WI38 (cell line): ENCODE measurements around the gene ANK3.

Experiments
- H3K4me3 ChIP-seq: 2 replicates; pipeline ENCODE4 v1.5.1; 2011; ENCODE audit warnings: low read depth, mild to moderate bottlenecking, control low read depth, low read length
- TF ChIP-seq, protein P1 (sequence below): IDR thresholded peaks from 2 replicates; pipeline ENCODE4 v1.5.1; 2012; ENCODE audit warnings: low read depth, mild to moderate bottlenecking, control low read depth, low read length

Gene ANK3

DNA sequence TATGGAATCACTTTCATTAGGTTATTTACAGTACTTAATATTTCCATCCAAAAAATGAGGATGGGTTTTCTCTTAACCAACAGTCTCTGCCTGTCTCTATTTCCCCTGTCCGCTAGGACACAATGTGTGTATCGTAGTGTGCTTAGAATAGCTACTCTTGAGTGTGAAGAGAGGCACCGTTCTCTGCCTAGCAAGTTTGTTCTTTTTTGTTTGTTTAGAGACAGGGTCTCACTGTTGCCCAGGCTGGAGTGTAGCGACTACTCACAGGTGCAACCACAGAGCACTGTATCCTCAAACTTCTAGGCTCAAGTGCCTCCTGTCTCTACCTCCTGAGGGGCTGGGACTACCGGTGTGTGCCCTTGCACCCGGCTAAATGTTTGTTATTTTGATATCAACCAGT lies 121.9 kb downstream of the ANK3 start:
- H3K4me3 ChIP-seq = no peak overlapping the region
- TF ChIP-seq, protein P1, sequence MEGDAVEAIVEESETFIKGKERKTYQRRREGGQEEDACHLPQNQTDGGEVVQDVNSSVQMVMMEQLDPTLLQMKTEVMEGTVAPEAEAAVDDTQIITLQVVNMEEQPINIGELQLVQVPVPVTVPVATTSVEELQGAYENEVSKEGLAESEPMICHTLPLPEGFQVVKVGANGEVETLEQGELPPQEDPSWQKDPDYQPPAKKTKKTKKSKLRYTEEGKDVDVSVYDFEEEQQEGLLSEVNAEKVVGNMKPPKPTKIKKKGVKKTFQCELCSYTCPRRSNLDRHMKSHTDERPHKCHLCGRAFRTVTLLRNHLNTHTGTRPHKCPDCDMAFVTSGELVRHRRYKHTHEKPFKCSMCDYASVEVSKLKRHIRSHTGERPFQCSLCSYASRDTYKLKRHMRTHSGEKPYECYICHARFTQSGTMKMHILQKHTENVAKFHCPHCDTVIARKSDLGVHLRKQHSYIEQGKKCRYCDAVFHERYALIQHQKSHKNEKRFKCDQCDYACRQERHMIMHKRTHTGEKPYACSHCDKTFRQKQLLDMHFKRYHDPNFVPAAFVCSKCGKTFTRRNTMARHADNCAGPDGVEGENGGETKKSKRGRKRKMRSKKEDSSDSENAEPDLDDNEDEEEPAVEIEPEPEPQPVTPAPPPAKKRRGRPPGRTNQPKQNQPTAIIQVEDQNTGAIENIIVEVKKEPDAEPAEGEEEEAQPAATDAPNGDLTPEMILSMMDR = no peak

DNA sequence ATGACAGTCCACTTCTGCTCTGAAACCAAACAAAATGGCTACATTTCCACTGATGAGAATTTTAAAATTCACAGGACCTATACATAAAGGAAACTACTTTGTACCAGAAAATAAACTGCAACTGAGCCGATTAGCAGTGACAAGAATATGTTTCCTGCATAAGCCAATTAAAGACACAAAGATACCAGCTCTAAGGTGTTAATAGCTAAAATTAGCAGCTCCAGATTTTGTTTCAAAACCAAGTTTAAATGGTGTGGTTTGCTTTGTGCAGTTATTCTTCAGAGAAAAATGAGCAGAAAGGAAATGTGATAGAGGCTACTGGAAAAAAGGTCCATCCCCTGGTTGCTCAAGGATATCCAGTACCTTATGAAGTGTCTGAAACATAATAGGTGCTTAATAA lies 123.2 kb downstream of the ANK3 start:
- TF ChIP-seq, protein P1 = no peak
- no peak overlapping the region for H3K4me3 ChIP-seq

DNA sequence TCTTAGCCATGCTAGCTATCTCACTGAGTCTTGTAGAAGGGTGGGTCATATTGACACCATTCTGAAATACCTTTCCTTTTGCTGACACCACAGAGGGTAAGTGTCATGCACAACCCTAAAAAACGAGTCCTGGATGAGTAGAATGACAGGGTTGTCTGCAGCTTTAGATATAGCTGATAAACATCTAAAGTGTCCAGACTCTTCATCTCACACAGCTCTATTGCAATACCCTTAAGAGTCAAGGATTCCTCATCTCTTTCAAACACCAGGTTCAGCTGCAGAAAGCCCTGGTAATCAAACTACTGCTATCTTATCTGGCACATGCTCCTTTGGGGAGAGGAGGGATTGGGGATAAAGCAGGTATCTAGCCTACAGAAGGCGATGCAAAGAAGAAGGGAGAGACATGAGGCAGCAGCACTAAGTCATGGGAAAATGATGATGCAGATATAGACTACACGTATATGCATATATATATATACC lies 127.0 kb downstream of the ANK3 start:
- TF ChIP-seq, protein P1 = no peak
- no peak overlapping the region for H3K4me3 ChIP-seq

DNA sequence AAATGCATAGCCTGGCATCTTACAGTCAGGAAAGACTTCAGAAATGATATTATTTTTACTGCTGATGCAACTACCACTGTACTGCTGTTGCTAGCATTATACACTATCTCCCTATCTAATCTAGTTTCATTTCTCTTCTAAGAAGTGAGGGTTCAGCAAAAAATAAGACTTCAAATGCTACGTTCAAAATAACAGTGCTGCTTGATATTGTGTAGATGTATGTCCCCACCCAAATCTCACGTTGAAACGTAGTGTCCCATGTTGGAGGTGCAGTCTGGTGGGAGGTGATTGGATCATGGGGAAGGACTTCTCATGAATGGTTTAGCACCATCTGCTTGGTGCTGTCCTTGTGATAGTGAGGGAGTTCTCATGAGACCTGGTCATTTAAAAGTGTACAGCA lies 129.4 kb downstream of the ANK3 start:
- H3K4me3 ChIP-seq = no peak overlapping the region
- TF ChIP-seq, protein P1 = no peak

DNA sequence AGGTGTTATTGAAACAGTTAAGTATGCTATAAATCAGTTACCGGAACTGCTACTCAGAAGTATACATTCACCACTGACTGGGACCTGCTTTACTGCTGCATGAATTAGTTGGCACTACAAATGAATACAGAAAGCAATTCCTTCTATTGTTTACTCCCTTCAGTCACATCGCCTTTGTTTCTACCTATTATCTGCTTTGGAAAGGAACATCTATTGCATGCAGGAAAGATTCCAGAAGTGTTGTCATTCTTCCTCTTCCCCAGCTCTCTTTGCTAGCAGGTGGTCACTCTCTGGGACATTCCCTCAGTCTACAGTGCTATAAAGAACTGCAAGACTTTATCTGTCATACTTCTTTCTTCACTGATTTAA lies 131.3 kb downstream of the ANK3 start:
- TF ChIP-seq, protein P1 = no peak
- no peak overlapping the region for H3K4me3 ChIP-seq

DNA sequence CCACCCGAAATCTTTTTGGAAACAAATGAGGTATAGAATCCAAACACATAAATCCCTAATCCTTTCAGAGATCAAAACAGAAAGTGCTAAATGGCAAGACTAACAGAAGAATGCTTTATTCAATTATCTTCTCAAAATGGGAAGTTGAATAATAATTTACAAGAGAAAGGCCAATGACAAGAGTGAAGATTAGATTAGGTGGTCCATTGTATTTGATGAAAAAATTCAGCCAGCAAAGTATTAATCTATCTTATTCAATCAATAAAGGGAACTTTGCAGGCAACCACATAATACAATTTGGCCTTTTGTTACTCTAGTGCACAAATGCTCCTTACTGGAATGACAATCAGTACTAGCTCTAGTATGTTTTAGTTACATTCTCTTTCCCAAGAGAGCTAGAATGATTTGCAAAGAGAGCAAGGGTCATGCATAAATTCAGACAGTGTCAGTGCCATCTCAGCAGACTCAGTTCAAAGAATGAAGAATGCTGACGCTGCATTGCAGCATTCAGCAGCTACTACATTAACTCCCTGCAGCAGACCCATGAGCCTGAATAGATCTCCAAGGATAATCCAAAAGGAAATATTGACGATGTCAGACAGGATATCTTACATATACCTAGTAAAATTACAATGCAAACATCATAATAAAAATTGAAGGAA lies 131.8 kb downstream of the ANK3 start:
- TF ChIP-seq, protein P1 = no peak
- no peak overlapping the region for H3K4me3 ChIP-seq

DNA sequence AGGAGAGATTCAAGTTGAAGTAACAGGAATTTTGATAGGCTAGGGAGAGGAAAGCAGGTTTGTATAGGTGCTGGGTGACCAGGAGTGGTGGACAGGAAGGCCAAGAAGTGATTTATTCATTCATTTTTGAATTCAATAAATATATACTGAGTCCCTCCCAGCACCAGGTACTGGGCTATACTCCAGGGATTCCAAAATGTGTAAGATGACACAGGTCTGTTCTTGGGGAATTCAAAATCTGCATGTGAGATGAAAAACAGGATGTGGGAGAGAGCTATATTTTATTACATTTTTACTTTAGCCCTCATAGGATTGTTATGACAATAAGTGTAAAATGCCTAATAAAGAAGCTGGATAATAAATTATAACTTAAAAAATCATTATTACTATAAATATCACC lies 134.9 kb downstream of the ANK3 start:
- TF ChIP-seq, protein P1 = no peak
- no peak overlapping the region for H3K4me3 ChIP-seq
